Hindlimb muscle (tissue), 1 donor: Measurements from ENCODE around the gene GPR160. TPM values are rescaled to one million over a fixed set of nuclear protein-coding genes. Genes with fewer than 3 reads are reported as not detected.
"Not testable (repeated sequence)": the region's sequence is repeated elsewhere in the genome, so short reads cannot be mapped to it uniquely, and the experiment has no call there.

ENCODE experiments used
- DNase-seq: peaks from one replicate; pipeline ENCODE4 v3.0.0-alpha.2; 2013
- polyA plus RNA-seq: library from polyadenylated mRNA; unstranded; fragments of 120-200 nt; gene quantifications from one replicate; pipeline ENCODE4 v1.2.1, GENCODE V29; 2013; ENCODE audit not compliant: insufficient read length

Gene GPR160, protein sequence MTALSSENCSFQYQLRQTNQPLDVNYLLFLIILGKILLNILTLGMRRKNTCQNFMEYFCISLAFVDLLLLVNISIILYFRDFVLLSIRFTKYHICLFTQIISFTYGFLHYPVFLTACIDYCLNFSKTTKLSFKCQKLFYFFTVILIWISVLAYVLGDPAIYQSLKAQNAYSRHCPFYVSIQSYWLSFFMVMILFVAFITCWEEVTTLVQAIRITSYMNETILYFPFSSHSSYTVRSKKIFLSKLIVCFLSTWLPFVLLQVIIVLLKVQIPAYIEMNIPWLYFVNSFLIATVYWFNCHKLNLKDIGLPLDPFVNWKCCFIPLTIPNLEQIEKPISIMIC
- 1.8 TPM for polyA plus RNA-seq

DNA sequence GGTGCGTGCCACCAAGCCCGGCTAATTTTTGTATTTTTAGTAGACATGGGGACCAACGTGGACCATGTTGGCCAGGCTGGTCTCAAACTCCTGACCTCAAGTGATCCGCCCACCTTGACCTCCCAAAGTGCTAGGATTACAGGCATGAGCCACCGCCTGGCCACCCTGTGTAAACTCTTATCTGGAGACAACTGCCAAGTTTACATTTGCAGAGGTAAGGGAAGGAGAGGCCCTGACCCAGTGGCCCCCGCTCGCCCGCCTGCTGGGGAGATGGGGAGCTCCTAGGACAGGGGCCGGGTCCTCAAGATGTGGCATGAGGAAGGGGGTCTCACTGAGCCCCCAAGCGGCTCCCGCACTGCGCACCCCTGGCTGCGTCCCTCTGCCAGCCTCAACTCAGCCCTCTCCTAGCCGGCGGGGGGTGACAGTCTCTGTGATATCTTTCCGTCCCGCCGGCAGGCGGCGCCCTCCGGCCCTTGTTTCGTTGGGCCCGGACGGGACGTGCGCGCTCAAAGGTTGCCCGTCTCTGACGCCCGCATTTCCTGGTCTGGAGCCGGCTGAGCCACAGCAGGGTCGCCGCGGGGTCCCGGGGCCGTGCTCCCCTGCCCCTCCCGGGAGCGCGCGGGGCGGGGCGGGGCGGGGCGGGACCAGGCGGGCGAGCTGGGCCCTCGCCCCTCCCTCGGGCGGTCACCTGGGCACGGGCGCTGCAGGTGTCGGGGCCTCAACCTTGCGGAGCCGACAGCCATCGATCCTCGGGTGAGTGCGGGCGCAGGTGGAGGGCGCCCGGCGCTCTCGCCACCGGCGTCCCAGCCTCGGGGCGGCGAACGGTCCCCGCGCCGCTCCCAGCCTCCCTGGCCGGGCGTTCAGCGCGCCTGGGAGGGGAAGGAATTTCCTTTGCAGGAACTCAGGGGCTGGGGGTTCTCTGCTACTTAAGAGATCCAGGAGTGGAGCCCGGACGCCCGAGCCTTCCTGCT, at the start of gene GPR160:
Gene GPR160 (plus strand): TSS at position 533 of the 971 bp plus-strand sequence. CDS start 45,978 bp downstream, outside the sequence.
- no peak for DNase-seq

DNA sequence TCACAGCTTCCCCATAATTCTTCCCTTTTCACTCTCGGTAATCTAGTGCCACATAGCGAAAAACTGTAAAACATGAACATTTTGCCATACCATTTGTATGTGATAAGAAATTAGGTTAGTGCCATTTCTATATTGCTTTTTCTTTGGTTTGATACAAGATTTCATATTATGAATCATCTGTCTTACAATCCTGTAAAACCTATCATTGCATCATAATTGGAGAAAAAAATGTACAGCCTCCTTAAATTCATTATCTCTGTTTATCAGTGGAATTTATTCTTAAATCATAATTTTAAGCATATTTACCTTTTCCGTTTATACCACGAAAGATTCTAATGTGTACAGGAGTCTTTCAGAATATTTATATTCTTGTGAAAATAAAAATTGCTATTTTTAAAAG, 47.4 kb upstream of the GPR160 start:
- no peak for DNase-seq

DNA sequence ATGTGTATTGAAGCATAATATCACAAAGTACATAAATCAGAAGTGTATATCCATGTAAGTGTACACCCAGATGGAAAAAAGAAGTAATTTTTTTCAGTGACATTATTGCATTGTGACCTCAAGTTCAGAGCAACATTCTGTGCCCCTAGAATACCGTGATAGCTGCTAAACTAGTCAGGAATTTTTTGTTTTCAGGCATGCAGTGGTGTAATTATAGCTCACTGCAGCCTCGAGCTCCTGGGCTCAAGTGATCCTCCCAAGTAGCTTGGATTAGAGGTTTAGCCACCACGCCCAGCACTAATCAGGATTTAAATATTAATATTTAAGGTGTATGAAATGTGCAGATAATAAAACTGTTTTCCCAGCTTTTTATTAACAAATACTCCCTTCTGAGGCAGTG, 45.6 kb upstream of the GPR160 start:
- no peak for DNase-seq

DNA sequence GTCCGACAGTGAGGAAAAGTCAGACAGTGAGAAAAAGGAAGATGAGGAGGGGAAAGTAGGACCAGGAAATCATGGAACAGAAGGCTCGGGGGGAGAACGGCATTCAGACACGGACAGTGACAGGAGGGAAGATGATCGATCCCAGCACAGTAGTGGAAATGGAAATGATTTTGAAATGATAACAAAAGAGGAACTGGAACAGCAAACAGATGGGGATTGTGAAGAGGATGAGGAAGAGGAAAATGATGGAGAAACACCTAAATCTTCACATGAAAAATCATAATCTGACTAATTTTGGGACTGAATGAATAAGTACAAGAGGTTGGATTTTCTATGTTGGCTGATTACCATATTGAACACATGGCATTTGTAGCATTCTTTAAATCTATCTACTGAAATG, 45.0 kb upstream of the GPR160 start:
- DNase-seq, result no peak

DNA sequence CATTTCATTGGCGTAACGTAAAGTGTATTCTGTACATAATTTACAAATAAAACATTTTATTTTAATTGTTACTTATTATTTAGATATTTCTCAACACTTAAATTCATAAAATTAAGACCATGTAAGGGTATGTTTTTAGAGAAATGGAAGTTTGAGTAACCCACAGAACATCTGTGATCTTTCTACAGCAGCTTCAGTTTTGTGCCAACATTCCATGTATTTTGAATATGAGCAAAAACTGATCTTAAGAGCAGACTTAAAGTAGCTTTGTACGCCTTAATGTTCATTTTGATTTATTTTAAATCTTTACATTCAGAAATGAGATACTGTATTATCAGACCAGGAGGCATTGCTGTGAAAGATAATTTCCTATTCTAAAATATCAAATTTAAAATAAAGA, 44.0 kb upstream of the GPR160 start:
- no peak for DNase-seq

DNA sequence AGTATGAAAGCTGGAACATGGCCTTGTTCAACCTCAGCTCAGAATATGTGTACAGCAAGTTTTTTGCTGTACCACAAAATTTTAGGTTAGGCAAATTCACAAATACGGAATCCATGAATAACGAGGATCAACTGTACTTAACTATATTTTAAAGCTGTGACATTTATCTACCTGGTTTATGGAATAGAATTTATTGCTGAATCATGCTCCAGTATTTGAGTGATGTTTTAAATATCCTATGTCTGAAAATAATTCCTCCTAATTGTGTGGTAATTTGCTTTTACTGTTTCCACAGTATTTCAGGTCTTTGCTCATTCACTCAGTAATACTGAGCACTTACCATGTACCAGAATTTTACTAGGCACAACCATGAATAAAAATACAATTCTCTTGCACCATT, 41.7 kb upstream of the GPR160 start:
- no peak for DNase-seq

DNA sequence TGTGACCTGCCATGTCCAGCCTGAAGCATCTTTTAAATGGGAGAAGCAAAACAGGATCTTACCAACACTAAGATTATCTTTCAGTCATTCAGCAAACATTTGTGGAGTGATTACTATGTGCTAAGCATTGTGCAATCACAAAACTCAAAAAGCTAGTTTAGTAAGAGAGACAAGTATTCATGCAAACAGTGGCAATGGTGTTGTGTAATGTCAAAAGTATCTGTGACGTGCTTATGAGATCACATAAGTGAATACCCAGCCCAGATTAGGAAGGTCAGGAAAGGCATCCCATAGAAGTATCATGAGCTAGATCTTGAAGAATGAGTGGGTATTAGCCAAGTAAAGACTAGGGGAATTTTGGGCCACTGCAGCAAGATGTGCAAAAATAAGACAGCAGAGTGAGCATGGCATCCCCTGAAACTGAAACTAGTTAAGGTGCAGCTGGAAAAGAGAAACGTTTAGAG, 39.1 kb upstream of the GPR160 start:
- DNase-seq, result no peak

DNA sequence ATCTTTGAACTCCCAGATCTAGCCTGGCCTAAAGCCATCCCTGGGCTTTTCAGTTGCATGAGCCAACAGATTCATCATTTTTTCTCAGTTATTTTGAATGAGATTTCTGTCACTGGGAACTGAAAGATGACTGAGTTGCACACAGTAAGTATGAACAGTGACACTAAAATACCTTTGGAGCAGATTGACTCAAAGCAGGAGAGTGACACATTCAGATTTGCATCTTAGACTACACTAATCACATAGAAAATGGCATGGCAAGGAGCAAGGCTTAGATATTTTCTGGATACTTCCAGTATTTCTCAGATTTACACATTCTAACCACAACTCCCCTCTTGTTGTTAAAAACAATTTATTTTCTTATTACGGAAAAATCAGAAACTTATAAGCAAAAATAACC, 38.4 kb upstream of the GPR160 start:
- DNase-seq, result no peak

DNA sequence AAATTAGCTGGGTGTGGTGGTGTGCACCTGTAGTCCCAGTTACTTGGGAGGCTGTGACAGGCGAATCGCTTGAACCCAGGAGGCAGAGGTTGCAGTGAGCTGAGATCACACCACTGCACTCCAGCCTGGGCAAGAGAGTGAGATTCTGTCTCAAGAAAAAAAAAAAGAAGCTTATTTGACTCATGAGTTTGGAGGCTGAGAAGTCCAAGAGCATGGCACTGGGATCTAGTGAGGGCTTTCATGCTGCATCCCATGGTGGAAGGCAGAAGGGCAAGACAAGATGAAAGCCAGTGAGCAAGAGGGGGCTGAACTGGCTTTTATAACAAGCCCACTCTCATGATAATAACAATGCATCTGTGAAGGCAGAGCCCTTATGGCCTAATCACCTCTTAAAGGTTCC, 37.7 kb upstream of the GPR160 start:
- DNase-seq, result no peak

DNA sequence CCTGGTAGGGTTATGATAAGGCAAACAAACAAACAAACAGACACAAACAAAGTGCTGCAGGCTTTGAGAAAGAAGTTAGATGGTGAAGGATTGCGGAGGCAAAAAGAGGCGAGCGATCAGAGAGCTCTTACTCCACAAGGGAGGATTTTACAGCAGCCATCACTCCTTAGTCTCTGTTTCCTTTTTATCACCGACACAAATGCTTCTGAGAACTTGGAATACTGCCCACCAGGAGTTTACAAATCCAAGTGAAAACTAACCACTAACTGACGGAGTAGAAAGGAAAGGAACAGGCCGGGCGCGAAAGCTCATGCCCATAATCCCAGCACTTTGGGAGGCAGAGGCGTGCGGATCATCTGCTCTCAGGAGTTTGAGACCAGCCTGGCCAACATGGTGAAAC, 35.6 kb upstream of the GPR160 start:
- no peak for DNase-seq

DNA sequence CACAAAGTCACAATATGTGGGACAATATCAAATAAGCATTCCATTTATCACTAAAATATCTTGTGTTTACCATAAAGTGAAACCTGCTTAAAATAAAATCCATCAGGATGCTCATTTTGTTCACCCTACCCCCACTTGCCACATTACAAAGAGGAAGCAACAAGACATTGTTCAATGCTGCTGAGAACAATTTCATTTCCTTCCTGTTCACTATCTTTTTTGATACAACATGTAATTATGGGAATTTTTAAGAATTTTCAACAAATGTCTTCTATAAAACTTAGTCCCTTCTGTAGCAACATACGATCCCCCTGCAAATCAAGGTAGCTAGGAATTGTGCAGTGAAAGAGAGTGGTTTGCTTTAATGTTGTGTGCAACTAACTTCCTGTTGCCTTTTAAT, 34.9 kb upstream of the GPR160 start:
- DNase-seq, result no peak

DNA sequence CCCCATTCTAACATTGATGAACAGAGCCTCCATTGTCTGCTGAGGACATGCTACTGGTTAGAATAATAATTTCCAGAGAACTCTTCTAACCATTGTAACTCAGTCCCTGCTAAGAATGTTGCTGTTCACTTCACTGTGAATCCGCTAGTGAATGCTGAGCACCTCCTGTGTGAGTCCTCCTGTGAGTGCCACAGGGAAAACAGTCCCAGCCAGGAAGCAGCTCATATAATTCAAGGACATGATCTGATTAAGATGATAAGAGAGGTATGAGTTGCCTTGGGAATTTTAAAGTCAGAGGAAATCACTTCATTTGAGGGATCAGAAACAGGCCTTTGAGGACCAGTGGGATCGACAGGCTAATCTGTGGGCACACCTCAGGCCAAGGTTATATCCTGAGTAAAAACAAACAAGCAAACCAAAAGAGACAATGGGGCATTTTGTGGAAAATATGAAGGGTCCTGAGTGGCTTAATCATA, 33.9 kb upstream of the GPR160 start:
- no peak for DNase-seq

DNA sequence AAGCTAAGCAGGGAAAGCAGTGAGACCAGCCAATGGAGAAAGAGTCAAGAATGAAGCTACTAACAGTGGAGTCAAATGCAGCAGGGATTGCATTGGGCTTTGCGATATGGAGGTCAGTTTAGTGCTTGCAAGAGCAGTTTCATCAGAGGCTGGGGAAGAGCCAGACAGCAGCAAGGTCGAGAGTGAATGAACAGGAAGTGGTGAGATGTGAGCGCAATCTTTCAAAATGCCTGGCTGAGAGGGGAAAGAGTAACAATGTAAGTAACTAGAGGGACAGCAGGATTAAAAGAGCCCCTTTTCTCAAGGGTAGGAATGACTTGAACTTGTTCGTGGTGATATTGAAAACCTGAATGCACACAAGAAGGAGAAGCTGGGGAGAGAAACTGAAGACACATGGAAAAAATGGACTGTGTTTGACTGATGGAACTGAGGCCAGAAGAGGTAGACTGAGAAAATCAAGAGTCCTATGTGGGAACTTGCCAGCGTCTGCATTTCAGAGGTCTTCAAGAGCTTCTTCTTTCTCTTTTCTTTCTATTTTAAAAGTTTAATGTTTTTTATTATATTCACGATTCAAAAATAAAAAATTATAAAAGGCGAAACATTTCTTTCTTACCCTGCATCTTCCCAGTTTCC, 30.6 kb upstream of the GPR160 start:
- no peak for DNase-seq

DNA sequence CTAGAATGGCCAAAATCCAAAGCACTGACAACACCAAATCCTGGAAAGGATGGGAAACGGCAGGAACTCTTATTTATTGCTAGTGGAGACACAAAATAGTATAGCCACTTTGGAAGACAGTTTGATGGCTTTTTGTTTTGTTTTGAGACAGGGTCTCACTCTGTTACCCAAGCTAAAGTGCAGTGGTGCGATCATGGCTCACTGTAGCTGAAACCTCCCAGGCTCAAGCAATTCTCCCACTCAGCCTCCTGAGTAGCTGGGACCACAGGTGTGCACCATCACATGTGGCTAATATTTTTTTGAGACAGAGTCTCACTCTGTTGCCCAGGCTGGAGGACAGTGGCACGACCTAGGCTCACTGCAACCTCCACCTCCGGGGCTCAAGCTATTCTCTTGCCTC, 27.3 kb upstream of the GPR160 start:
- no peak for DNase-seq

DNA sequence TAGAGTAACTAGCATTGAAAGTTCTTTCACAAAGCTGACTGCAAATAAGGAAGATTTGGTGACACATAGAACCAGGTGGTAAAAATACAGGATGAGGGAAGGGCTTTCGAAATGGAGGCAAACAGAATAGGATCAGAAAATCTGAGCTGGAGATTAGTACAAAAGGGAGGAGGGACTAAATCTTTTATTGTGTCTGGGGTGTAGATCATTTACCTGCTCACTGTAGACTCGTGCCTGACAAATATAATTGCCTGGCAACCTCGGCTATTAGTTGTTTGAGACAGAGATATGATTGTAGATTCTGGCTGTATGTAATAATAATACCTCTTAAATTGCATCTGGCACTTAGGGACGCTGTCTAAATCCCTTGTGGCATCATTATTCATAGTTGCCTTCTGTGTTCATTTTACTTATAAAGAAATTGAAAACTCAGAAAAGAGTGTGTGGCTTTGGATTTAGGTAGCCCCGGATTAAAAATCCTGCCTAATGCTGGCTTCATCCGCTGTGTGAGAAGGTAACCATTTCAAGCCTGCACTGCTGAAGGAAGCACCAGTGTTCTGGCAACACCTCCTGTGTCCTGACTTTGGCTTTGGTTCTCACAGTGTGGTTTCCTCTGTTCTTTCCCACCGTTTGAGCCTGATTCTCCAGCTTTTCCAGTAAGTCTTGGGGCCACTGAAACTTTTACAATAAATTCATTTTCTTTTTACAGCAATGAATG, 25.0 kb upstream of the GPR160 start:
- no peak for DNase-seq

DNA sequence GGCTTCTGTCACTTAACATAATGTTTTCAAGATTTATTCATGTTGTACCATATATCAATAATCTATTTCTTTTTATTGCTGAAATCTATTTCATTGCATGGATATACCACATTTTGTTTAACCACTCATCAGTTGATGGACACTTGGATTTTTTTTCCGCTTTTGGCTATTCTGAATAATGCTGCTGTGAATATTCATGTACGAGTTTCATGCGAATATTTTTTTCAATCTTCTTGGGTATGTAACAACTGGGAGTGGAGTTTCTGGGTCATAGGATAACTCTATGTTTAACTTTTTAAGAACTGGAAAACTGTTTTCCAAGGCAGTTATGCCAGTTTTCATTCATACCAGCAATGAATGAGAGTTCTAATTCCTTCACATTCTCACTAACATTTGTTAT, 21.7 kb upstream of the GPR160 start:
- DNase-seq, result no peak

DNA sequence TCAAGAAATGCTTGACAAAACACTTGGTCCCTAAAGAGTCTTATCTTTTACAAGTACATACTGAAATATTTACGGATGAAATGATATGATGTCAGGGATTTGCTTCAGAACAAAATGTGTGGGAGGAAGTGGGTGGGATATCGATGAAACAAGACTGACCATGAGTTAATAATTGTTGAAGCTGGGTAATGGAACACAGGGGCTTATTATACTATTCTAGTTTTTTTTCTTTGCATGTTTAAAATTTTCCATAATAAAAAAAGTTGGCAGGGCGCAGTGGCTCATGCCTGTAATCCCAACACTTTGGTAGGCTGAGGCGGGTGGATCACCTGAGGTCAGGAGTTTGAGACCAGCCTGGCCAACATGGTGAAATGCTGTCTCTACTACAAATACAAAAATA, 18.5 kb upstream of the GPR160 start:
- DNase-seq, result not testable (repeated sequence)

DNA sequence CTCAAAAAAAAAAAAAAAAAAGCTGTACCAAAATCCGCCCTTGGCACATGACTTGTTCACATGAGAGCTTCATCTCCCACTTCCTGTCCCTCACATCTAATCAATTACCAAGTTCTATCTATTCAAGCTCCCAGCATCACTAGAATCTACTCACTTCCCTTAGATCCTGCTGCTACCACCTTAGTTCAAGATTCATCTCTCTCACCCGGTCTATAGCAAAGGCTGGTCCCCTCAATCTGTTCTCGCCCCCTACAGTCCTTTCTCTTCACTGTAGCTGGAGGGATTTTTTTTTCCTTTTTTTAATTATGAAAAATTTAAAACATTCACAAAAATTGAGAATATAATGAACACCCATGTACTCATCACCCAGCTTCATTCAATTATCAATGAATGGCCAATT, 16.7 kb upstream of the GPR160 start:
- DNase-seq, result no peak

DNA sequence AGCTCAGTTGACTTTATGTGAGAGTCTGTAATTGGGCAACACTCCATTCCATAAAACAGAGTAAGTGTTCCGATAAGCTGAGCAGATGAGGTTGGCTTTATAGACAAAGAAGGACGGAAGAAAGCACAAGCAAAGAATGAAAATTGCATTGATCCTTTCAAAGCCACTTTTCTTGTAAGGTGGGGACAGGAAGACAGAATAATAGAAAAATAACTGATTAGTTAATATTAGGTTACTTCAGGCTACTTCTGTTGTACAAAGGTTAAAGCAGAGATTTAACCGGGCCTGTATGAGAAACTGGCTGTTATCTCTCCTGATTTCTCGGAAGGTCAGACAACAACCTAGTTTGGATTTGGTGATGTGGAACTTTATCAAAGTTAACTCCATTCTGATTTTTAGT, 15.5 kb upstream of the GPR160 start:
- no peak for DNase-seq

DNA sequence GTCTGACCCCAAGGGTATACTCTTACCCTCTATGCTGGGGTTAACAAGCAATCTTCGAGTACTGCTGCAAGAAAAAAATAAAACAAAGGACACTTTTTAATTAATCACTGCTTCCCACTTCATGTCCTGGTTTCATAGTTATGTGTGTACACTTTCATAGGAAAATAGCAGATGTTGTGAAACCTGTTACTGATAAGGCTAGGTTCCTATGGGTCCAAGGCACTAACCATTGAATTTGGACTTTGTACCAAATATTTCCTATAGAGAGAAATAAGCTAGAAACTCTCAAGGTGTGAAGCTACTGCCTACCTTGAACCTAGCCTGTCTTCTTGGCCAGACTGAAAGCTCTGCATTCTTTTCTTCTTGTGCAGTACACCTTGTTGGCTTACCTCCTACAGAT, 14.6 kb upstream of the GPR160 start:
- DNase-seq, result no peak

DNA sequence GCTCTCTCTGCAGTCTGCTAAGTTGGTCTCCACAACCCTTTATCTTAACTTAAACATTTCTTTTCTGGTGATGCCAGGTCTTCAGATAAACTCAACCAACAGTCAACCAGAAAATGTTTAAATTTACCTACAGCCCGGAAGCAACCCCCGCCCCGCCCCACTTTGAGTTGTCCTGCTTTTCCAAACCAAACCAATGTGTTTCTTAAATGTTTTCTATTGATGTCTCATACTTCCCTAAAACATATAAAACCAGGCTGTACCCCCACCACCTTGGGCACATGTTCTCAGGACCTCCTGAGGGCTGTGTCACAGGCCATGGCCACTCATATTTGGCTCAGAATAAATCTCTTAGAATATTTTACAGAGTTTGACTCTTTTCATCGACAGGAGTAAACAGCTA, 13.2 kb upstream of the GPR160 start:
- no peak for DNase-seq
